SJCRH30 (cell line): ENCODE results near the gene NR1H4. TPM values are rescaled to one million over a fixed set of nuclear protein-coding genes. Genes with fewer than 3 reads are reported as not detected.
"Not testable (repeated sequence)": the region's sequence is repeated elsewhere in the genome, so short reads cannot be mapped to it uniquely, and the experiment has no call there.

ENCODE experiments used
- DNase-seq, 2 experiments: peaks; one replicate each; pipeline ENCODE4 v3.0.0-alpha.2; 2015 to 2020
- H3K27ac ChIP-seq: fragments of 250-450 bp; sonication (Bioruptor Pico); 2 replicates; pipeline ENCODE4 v1.5.1; 2020; ENCODE audit warnings: mild to moderate bottlenecking, moderate library complexity
- H3K27me3 ChIP-seq: fragments of 250-450 bp; sonication (Bioruptor Pico); 2 replicates; pipeline ENCODE4 v1.5.1; 2020; ENCODE audit warnings: mild to moderate bottlenecking, moderate library complexity
- H3K36me3 ChIP-seq: fragments of 250-450 bp; sonication (Bioruptor Pico); 2 replicates; pipeline ENCODE4 v1.5.1; 2020; ENCODE audit warnings: mild to moderate bottlenecking, moderate library complexity
- H3K4me1 ChIP-seq: fragments of 250-450 bp; sonication (Bioruptor Pico); 2 replicates; pipeline ENCODE4 v1.5.1; 2020; ENCODE audit warnings: mild to moderate bottlenecking, moderate library complexity
- H3K4me3 ChIP-seq: fragments of 250-450 bp; sonication (Bioruptor Pico); 2 replicates; pipeline ENCODE4 v1.5.1; 2020; ENCODE audit warnings: mild to moderate bottlenecking, moderate library complexity
- H3K9me3 ChIP-seq: fragments of 250-450 bp; sonication (Bioruptor Pico); replicated peaks from 2 replicates; pipeline ENCODE4 v1.5.1; 2020; ENCODE audit warnings: mild to moderate bottlenecking, moderate library complexity
- total RNA-seq: library from RNA; depleted of rRNA; stranded (reverse); fragments of >200 nt; shearing (Covaris generic); gene quantifications from 2 replicates; pipeline ENCODE4 v1.2.3, GENCODE V29; 2014; rRNA removed

NR1H4 gene
- total RNA-seq, 1 experiment from 2014 or later: not detected

DNA sequence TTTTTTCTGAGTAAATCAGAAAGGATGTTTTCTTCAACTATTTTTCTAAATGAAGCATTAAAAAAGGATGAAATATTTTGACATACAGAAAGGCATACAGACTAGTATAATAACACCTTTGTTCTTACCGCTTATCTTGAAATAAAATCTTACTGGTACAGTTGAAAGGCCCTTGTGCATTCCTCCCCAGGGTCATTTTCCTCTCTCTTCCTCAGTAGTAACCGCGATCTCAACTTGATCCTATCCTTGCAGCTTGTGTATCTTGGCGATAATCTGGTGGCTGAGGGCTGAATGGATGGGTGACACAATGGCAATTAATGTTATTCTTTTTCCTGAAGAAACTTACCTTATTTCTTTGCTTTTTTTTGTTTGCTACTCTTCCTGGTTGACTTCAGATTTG lies 118.3 kb downstream of the NR1H4 start:
- no peak overlapping the region for H3K4me3 ChIP-seq
- H3K27me3 ChIP-seq: no peaks in the 10 kb centered on the region

DNA sequence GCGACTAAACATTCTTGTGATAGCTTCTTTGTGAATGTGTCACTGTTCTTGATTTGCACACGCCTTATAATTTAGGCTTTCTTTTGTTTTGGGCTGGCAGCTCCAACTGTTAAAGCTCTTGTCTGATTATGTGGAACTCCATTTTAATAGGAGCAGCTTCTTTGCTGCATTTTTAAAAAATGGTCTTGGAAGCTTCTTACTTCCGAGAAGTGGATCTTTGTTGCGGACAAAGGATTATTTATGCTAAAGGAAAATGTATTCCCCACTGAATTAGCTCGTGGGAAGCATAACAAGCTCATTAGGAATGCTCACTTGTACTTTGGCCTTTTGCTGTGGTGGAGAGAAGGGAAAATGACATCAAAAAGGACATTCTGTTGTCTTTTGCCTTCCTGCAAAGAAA lies 119.8 kb downstream of the NR1H4 start:
- H3K4me3 ChIP-seq: no peak overlapping the region; the same call in 1 of the 2 replicates
- no peaks in the 10 kb centered on the region for H3K36me3 ChIP-seq
- peak in 1 of 2 experiments; percentile 36 for DNase-seq
- 0 out of 2 replicates have a peak, but pooled peaks cover 4% of the 10 kb centered on the region for H3K4me1 ChIP-seq
- H3K27ac ChIP-seq: peak overlapping the region; percentile 47; the same call in 1 of the 2 replicates
- no peaks in the 10 kb centered on the region for H3K9me3 ChIP-seq
- H3K27me3 ChIP-seq: no peaks in the 10 kb centered on the region

More for the DNA sequence above, 118.3 kb downstream of the NR1H4 start:
- Histone ChIP-seq H3K36me3 (no peaks in the 10 kb centered on the region), H3K27ac (no peak overlapping the region), H3K4me1 (0 out of 2 replicates have a peak, but pooled peaks cover 4% of the 10 kb centered on the region), H3K9me3 (0 out of 2 replicates have a peak, but pooled peaks cover 3% of the 10 kb centered on the region)
- DNase-seq: peak; percentile 9 to 36

DNA sequence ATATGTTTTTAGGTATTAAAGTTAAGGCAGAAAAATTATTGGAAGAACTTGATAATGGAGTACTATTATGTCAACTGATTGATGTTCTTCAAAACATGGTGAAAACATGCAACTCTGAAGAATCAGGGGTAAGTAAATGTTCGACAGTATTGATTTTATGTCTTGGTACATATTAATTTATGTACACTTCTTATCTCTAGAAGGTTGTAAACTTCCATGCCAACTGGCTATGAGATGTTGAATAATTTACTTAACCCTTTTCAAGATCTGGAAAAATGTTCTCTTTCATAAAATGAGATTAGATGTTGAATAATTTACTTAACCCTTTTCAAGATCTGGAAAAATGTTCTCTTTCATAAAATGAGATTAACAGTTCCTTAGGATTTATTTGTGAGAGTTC lies 128.0 kb downstream of the NR1H4 start:
- no peak for DNase-seq
- H3K36me3 ChIP-seq: peaks cover 19% of the 10 kb centered on the region; the same call in 1 of the 2 replicates
- no peak overlapping the region for H3K4me3 ChIP-seq
- no peak overlapping the region for H3K27ac ChIP-seq
- no peaks in the 10 kb centered on the region for H3K4me1 ChIP-seq
- no peaks in the 10 kb centered on the region for H3K9me3 ChIP-seq
- no peaks in the 10 kb centered on the region for H3K27me3 ChIP-seq

DNA sequence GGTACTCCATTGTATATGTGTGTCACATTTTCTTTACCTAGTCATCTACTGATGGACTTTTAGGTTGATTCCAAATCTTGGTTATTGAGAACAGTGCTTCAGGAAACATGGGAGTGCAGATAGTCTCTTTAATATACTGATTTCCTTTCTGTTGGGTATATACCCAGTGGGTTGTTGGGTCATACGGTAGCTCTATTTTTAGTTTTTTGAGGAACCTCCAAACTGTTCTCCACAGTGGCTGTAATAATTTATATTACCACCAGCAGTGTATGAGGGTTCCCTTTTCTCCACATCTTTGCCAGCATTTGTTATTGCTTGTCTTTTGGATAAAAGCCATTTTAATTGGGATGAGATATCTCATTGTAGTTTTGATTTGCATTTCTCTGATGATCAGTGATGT lies 129.3 kb downstream of the NR1H4 start:
- H3K9me3 ChIP-seq, H3K27ac ChIP-seq, DNase-seq, H3K4me1 ChIP-seq, H3K4me3 ChIP-seq, H3K27me3 ChIP-seq: not testable (repeated sequence)
- H3K36me3 ChIP-seq: peaks cover 19% of the 10 kb centered on the region; the same call in 1 of the 2 replicates

DNA sequence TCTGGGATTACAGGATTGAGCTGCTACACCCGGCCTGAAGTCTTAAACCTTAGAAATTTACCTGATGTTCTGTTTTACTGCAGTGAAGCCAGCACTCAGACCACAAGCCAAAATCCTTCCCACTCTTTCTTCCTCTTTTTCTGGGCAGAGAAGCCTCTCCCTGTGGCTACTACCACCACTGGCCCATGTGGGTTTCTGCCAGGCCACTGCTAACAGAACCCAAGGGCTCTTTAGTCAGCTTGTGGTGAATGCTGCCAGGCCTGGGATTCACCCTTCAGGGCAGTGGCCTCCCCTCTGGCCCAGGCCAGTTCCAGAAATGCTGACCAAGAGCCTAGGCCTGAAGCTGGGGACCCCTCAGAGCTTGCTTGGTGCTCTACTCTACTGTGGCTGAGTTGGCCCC lies 135.1 kb downstream of the NR1H4 start:
- H3K36me3 ChIP-seq: peaks cover 8% of the 10 kb centered on the region; the same call in 1 of the 2 replicates
- H3K4me3 ChIP-seq: no peak overlapping the region
- no peaks in the 10 kb centered on the region for H3K4me1 ChIP-seq
- no peaks in the 10 kb centered on the region for H3K27me3 ChIP-seq
- DNase-seq: no peak
- H3K27ac ChIP-seq: no peak overlapping the region
- no peaks in the 10 kb centered on the region for H3K9me3 ChIP-seq

DNA sequence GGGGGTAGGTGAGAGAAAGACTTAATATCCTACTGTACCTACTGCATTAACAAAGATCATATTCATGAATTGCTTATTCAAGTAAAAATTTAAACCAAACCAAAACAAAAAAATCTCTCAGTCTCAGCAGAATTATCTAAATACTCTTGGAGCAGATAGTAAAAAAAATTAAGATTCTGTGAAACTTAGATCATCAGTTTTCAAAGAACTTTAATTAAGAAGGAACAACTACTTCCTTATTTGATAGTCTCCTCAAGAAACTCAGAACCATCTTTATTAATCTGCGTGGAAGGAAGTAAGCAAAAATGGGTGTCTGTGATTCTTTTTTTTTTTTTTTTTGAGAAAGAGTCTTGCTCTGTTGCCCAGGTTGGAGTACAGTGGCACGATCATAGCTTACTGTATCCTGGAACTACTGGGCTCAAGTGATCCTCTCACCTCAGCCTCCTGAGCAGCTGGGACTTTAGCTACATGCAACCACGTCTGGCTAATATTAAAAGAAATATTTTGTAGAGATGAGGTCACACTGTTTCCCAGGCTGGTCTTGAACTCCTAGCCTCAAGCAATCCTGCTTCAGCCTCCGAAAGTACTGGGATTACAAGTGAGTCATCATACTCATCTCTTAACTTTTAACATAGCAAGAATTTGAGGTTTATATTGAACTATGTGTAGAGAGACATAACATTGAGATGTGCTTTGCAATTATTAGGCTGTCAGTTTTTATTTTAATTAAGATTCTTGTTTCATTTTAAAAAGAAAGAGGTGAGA lies 137.2 kb downstream of the NR1H4 start:
- Histone ChIP-seq H3K4me3 (no peak overlapping the region), H3K36me3 (peaks cover 7% of the 10 kb centered on the region; the same call in 1 of the 2 replicates), H3K27ac (no peak overlapping the region), H3K9me3 (no peaks in the 10 kb centered on the region), H3K4me1 (no peaks in the 10 kb centered on the region), H3K27me3 (no peaks in the 10 kb centered on the region)
- no peak for DNase-seq

DNA sequence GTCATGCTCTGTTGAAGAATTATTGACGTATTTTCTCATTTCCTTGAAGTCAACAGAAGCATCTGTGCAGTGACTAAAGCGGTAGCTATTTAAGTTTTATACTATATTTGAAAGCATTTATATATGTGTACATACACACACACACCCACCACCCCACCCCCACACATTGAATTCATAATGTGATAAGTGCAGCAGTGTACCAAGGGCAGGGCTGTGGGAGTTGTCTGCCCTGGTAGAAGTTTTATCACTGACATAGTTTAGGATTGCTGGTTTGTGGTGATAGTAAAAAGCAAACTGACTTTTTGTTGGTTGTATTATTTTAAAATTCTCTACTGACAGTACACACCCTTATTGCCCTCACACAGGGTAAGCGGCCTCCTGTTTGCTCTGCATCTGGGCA lies 138.9 kb downstream of the NR1H4 start:
- Histone ChIP-seq H3K9me3 (no peaks in the 10 kb centered on the region), H3K36me3 (peaks cover 2% of the 10 kb centered on the region; the same call in 1 of the 2 replicates), H3K27ac (no peak overlapping the region), H3K4me3 (no peak overlapping the region), H3K4me1 (no peaks in the 10 kb centered on the region), H3K27me3 (no peaks in the 10 kb centered on the region)
- DNase-seq: no peak

Other genes with a start within 250 kb of the NR1H4 start
- gene DEPDC4, start 206.8 kb upstream of the NR1H4 start, total RNA-seq: 4.2 and 5.1 TPM in 2 replicates
- 42.5 and 49.0 TPM in 2 replicates for gene SCYL2, start 206.7 kb upstream of the NR1H4 start, total RNA-seq
- gene SLC17A8, start 116.8 kb upstream of the NR1H4 start, total RNA-seq: 0.08 TPM in 1 of 2 replicates, not detected in the other
- 50.7 and 54.6 TPM in 2 replicates for gene GAS2L3, start 99.8 kb downstream of the NR1H4 start, total RNA-seq